NCI-H187 treated with DMSO at 0.1 percent for 48 hours (cell line): ENCODE measurements around the gene CRELD2.
"Not testable (repeated sequence)": the region's sequence is repeated elsewhere in the genome, so short reads cannot be mapped to it uniquely, and the experiment has no call there.

Source experiments
- DNase-seq: peaks from one replicate; lab custom pipeline; 2025; lab: John Stamatoyannopoulos, UW

Gene CRELD2

GRCh38 chr22:49930596-49931412 lies 12.4 kb downstream of the CRELD2 start:
- DNase-seq: no peak

GRCh38 chr22:49933236-49934159 lies 15.1 kb downstream of the CRELD2 start:
- no peak for DNase-seq

GRCh38 chr22:49934160-49934890 lies 15.9 kb downstream of the CRELD2 start:
- no peak for DNase-seq

GRCh38 chr22:49934891-49935557 lies 16.6 kb downstream of the CRELD2 start:
- DNase-seq: no peak

- no peak for DNase-seq
Measured at GRCh38 chr22:49935561-49935960, 17.1 kb downstream of the CRELD2 start.

GRCh38 chr22:49936018-49936972 lies 17.9 kb downstream of the CRELD2 start:
- no peak for DNase-seq

GRCh38 chr22:49936973-49937757 lies 18.7 kb downstream of the CRELD2 start:
- DNase-seq: no peak

GRCh38 chr22:49937758-49938564 lies 19.5 kb downstream of the CRELD2 start:
- no peak for DNase-seq

GRCh38 chr22:49938565-49939136 lies 20.2 kb downstream of the CRELD2 start:
- DNase-seq: no peak

GRCh38 chr22:49941507-49942316 lies 23.3 kb downstream of the CRELD2 start:
- DNase-seq: no peak

GRCh38 chr22:49942565-49943404 lies 24.4 kb downstream of the CRELD2 start:
- DNase-seq: no peak

GRCh38 chr22:49943405-49943765 lies 25.0 kb downstream of the CRELD2 start:
- DNase-seq: no peak

GRCh38 chr22:49943771-49944398 lies 25.5 kb downstream of the CRELD2 start:
- DNase-seq: no peak

- DNase-seq: no peak
Measured at GRCh38 chr22:49944399-49944891, 26.0 kb downstream of the CRELD2 start.

GRCh38 chr22:49945042-49945794 lies 26.8 kb downstream of the CRELD2 start:
- DNase-seq: not testable (repeated sequence)
